GM12874 (cell line): ENCODE results near the gene MAP3K7.

Source experiments
- CTCF ChIP-seq: IDR thresholded peaks from 2 replicates; pipeline ENCODE4 v1.5.1; 2011; ENCODE audit warnings: low read depth, mild to moderate bottlenecking, control low read depth, low read length, moderate library complexity; ENCODE audit not compliant: insufficient read depth

The MAP3K7 gene

DNA sequence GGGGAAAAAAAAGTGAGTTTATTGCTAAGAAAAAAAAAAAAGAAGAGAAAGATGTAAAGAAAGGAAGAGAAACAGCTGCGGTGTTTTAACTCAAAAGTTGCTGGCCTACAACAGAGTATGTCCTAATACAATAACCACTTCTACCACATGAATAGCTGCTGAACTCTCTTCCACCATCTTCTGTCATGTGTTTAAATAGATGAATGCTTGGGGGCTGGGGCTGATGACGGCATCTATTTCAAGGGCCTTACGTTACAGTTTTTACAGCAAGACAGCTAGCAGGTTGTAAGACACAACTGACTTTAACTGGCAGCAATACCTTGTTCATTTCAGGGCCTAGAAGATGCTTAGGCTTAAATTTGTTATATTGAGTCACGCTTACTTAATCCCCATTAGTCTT, 50.4 kb downstream of the MAP3K7 start:
- no peak for TF ChIP-seq CTCF

DNA sequence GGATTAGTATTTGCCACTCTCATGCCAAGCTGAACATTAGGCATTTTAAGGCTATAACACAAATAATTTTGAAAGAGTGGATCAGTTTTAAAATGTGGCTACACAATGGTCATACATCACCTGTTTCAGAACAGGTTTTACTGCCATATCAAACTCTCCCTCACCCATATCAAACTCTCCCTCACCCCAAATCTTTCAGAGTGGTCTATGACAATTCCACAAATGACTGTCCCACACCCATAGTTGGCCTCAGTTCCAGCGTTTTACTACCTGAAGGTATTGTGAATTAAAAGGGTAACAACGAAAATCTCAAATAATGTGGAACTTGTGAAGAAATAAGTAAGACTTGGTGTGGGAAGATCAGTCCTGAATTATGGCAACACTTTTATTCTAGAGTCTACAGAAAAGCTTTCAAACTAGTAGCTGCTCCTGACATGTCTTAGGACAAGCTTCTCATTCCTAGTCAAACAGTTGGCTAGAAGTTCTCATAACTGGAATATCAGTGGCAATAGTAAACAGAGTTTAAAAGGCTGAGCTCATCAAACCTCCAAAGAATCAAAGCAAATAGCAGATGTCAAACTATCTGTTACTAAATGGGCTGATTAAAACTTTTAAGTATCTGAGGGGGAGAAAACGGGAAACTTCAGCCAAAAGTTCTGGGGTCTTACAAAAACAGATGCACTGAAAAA, 52.4 kb downstream of the MAP3K7 start:
- TF ChIP-seq CTCF = no peak

DNA sequence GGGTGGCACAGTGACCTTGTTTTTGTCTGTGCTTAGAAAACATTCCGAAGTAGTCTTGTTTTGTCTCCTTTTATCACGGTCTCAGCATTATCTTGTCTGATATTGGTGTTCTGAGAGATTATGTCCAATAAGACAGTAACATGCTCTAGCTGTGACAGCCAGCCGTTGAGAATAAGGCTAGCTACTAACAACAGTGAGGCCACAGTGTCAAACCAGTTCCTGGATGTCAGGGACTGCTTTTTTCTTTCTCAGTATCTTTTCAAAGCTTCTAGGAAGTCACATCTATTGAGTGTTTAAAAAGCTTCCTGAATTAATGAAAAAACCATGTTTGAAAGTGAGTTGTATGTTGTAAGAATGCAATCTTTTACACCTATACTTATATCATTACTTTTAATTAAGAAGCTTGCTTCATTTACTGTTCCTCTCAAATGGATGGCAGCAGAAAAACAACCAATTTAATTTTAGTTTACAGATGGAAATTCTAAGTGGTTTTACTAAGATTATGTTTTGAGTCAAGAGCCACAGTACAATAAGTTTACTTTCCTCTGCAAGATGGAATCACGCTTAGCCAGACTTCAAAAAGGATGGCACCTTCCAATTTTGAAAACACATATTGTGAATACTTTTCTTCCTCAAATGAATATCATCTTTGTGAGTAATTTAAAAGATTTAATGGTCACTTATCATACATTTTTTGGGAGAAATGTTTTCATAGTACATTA, 53.1 kb downstream of the MAP3K7 start:
- TF ChIP-seq CTCF = no peak

DNA sequence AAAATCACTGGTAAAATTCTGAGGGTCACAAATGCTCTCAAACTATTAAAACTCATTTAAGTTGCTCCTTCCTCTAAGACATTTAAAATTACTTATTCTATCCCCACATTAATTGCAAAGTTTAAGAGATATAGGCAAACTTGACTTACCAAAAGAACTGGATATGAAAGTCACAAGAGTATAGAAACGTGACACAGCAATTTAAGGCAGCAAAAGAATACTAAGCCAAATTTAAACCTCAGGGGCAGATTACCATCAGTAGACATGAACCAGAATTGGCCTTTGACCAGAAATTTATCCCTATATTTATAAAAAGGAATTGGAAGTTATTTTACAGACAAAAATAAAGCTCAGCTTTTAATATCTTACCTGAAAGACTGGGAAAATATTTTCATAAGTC, 56.0 kb downstream of the MAP3K7 start:
- no peak for TF ChIP-seq CTCF

DNA sequence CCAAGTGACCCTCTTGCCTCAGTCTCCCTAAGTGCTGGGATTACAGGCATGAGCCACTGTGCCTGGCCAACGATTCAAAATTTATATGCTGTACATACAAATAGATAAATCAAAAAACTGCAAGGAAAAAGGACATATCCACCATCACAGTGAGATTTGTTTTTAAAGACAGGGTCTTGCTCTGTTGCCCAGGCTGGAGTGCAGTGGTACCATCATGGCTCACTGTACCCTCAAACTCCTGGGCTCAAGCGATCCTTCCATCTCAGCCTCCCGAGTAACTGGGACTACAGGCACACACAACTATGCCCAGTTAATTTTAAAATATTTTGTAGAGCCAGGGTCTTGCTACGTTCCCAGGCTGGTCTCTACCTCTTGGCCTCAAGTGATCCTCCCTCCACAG, 61.5 kb downstream of the MAP3K7 start:
- no peak for TF ChIP-seq CTCF

- no peak for TF ChIP-seq CTCF
These were observed 63.0 kb downstream of the MAP3K7 start for GRCh38 chr6:90523779-90524310.

- no peak for TF ChIP-seq CTCF
These were observed 64.9 kb downstream of the MAP3K7 start for GRCh38 chr6:90521955-90522354.
